ENCODE measurements around the gene RUFY4.

DNA sequence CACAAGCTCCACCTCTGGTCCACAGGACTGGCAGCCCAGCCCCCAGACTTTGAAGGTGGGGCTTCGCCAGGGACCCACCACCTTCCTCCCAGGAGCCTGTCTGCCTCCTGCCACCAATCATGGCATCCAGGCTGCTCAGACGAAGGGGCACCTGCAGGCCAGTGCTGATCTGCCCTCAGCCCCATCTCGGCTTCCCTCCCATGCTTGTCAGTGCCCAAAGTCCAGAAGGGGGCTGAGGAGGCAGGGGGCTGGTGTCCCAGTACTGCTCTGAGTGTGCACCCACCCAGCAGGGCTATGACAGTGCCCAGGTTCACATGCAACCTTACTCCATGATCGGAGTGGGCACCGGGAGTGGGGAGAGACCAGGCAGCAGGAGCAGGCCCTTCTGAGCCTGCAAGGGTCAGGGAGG, 25.3 kb upstream of the RUFY4 start:
- TF ChIP-seq, protein P1, sequence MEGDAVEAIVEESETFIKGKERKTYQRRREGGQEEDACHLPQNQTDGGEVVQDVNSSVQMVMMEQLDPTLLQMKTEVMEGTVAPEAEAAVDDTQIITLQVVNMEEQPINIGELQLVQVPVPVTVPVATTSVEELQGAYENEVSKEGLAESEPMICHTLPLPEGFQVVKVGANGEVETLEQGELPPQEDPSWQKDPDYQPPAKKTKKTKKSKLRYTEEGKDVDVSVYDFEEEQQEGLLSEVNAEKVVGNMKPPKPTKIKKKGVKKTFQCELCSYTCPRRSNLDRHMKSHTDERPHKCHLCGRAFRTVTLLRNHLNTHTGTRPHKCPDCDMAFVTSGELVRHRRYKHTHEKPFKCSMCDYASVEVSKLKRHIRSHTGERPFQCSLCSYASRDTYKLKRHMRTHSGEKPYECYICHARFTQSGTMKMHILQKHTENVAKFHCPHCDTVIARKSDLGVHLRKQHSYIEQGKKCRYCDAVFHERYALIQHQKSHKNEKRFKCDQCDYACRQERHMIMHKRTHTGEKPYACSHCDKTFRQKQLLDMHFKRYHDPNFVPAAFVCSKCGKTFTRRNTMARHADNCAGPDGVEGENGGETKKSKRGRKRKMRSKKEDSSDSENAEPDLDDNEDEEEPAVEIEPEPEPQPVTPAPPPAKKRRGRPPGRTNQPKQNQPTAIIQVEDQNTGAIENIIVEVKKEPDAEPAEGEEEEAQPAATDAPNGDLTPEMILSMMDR (IDR thresholded peaks at IDR 0.05): no peak
- no peak for TF ChIP-seq POLR2A (IDR thresholded peaks at IDR 0.05)

All from thyroid gland (tissue), 4 donors.